ENCODE data around the gene TMBIM6.

DNA sequence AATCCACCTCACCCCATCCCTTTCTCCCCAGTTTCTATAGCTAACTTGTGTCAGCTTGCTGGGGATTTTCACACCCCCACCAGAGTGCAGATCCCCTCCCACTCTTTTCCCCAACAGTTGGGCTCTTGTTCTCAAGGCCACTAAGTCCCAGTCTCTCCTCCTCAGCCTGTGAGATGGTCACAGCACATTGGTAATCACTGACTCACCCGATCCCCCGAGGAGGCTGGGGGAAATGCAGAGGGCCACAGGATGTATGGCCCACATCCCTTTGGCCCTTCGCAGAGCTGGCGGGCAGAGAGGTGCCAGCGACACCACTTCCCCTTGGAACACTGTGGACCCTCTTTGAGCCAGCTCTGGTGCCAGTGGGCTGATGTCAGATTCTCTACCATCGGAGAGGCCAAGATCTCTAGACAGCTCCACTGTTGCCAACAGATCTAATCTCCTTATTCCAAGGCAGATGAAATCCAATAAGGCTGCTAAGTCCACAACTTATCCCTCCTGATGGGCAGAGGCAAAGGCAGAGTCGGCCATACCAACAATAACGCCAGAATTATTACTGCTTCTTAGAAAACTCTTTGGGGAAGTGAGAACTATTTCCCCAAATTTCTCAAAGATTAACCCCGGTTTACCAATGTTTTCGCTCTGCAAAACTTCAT lies 35.8 kb upstream of the TMBIM6 start:
- TF ChIP-seq POLR2AphosphoS5 (IDR thresholded peaks at IDR 0.05; ENCODE audit: low read depth, low read length) (peak; percentile 89), POLR2A (IDR thresholded peaks at IDR 0.05; ENCODE audit: low read depth, low read length) (peak; percentile 90), TAF1 (IDR thresholded peaks at IDR 0.05; ENCODE audit: borderline replicate concordance, low read depth, low read length) (peak; percentile 64)

All from GM12892 (cell line).